GM20000 (cell line): ENCODE data around the gene CA5A.

Experiments
- DNase-seq: peaks from one replicate; pipeline ENCODE4 v3.0.0; 2012; ENCODE audit warnings: low spot score
- TF ChIP-seq, protein P1 (sequence below): IDR thresholded peaks from 2 replicates; pipeline ENCODE4 v1.5.1; 2012; ENCODE audit warnings: mild to moderate bottlenecking, control low read depth; ENCODE audit errors: extremely low read depth, missing control alignments

The CA5A gene

DNA sequence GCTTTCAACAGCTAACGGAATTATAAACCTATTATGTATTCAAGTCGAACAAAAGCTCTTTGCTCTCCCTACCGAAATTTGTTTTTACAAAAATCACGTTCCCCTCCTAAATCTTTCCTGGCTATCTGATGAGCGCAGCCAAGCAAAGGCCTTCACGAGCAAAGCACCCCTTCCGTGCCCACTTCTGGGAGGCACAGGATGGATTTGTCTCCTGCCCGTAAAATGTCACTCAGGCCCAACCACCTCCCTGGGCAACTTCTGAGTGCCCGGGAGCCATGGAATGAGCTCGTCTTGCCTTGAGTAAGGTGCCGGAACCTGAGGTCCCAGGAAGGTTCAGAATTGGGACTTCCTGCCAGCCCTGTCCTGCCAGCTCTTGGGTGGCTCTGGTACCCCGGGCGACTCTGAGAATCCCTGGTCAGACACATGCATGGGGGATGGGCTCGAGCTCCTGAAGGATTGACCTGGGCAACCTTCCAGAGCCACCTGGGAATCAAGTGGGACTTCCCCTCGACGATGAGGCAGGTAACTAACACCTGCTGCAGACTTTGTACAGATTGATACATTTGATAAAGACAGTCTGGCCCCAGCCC lies 86.8 kb downstream of the CA5A start:
- TF ChIP-seq, protein P1, sequence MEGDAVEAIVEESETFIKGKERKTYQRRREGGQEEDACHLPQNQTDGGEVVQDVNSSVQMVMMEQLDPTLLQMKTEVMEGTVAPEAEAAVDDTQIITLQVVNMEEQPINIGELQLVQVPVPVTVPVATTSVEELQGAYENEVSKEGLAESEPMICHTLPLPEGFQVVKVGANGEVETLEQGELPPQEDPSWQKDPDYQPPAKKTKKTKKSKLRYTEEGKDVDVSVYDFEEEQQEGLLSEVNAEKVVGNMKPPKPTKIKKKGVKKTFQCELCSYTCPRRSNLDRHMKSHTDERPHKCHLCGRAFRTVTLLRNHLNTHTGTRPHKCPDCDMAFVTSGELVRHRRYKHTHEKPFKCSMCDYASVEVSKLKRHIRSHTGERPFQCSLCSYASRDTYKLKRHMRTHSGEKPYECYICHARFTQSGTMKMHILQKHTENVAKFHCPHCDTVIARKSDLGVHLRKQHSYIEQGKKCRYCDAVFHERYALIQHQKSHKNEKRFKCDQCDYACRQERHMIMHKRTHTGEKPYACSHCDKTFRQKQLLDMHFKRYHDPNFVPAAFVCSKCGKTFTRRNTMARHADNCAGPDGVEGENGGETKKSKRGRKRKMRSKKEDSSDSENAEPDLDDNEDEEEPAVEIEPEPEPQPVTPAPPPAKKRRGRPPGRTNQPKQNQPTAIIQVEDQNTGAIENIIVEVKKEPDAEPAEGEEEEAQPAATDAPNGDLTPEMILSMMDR = no peak
- no peak for DNase-seq

DNA sequence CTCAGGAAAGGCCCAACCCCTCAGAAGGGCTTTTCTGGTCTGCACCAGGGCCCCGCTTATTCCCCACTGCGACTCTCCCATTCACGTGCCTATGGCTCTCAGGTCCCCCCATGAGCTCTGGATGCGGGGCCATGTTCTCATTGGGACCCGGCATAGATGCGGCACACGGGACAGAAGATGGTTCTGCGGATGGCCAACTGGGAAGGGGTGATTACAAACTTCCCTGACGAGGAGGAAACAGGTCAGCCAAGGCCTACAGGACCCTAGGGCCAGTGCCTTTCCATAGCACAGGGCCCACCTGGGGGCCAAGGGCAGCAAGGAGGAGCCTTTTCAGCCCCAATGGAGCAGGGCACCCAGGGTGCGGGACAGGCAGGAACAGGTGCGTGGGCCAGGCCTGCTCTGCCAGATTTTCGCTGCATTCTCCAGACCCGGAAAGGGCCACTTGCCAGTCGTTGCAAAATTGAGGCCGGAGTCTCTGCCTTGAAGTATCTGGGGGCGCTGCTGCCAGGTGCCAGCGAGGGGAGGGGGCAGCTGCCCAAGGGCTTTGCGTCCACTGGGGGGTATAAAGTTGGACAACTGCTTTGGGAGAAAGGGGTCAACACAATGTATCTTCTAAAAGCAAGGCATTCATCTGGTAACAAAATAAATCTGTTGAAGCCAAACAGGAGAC lies 87.5 kb downstream of the CA5A start:
- DNase-seq = no peak
- TF ChIP-seq, protein P1 = no peak

DNA sequence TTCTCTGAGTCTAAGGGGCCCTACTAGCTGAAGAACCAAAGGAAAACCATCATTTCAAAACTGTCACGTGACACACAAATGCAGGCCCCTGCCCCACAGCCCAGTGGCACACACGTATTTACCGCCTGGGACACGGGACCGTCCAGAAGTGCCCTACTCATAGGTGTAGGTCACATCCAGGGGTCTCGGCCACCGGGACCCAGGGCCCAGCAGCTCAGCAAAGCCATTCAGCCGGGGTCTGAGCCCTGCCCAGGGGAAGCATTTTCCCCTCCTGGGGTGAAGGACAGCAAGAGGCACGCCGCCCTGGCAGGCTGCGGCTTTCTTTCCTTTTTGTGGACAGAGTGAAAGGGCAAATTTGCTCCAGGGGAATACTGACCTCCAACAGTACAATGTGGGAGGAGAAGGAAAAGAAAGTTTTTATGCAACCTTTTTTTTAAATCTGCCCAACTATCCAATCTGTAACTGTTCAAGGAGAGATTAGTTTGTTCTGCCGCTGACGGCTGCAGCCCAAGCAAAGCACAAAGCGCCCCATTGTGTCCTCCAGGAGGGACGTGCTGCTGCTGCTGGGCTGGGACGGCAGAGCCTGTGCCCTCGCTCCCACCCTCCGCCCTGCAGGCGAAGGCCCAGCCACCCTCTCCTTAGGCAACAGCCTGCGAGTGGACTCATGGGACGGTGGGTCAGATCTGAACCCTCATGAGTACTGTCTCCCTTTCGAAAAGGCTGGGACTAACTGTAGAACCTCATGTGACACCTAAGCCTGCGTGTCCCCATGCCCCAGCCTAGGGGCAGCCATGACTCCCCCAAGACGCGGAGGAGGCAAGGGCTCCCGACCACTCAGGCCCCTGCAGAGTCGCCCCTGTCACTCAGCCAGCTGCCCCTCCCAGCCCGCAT lies 88.3 kb downstream of the CA5A start:
- DNase-seq = no peak
- TF ChIP-seq, protein P1 = no peak

DNA sequence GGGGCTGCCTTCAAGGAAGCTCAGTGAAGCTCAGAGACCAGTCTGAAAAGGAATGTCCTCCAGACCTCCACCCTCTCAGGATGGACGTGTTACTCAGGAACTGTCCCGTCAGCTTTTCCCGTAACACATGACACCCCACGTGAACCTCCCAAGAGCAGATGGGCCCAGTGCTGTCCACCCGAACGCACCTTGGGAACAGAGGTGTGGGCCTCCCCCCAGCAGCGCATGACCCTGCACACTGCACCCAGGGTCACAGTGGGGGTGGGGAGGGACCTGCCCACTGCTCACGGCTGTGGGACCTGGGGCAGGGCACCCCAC lies 88.9 kb downstream of the CA5A start:
- no peak for DNase-seq
- TF ChIP-seq, protein P1 = no peak

DNA sequence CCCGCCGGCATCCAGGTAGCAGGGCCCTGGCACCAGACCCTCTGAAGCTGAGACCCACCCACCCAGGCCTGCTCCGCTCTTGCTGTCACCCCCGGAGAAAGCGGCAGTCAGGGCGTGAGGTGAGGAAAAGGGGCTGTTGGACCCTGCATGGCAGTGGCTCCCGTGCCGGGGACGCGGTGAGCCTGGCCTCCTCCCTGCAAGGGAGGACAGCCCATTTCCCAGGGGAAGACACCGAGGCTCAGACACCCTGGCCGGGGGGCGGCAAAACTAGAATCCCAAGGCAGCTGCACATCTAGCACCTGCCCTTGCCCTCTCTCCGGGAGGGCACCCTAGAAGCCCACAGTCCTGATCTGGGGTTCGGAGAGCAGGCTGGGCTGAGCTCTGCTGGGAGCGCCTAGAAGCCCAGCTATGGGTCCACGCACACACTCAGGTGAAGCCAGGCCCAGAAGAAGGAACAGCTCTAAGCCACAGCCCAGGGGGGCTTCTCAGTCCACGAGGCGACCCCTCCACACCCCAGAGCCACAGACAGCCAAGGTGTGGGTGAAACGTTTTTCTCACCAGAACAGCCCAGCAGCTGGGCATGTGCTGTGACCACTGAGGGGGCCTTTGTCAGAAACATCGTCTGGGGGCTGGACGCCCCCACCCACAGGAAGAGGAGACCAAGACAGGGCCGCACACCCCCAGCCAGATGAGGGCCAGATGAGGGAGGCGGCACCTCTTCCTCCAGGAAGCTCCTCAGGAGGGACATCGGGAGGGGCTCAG lies 89.4 kb downstream of the CA5A start:
- TF ChIP-seq, protein P1 = no peak
- DNase-seq = no peak

DNA sequence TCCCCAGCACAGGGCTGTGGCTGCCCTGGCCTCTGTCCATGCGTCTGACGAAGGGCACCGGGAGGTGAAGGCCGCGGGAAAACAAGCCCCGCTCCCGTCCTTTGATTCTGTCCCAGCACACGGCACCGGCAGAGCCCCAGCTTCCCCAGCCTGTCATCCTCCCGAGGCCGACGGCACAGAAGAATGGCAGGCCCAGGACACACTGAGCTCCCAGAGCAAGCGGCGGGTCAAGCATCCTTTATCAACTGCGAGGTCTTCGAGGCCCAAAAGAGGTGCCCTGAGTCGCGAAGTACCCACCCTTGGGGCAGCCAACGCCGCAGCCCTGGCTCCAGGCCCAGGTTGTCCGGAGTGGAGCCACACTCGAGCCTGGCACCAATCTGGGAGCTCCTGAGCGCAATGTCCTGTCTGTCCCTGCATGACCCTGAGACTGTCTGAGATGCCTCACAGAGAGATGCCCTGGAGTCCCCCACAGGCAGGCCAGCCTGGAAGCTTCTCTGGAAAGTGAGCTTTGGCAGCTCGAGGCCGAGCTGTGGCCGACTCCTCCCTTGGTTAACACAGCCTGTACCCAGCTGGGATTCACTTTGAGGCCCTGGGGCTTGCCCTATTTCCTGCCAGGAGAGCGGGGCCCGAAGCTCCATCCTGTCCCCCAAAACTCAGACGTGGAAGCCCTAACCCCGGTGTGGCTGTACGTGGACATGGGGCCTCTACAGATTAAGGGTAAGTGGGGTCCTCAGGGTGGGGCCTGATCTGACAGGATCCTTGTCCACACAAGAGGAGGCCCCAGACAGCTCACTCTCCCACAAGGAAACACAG lies 90.3 kb downstream of the CA5A start:
- TF ChIP-seq, protein P1 = no peak
- DNase-seq = no peak
